Measurements from ENCODE around the gene DCAF12.

- TF ChIP-seq CTCF (conservative IDR thresholded peaks at IDR 0.05; ENCODE audit: low read length) = no peak
- TF ChIP-seq EZH2phosphoT487 (IDR thresholded peaks at IDR 0.05; ENCODE audit: borderline replicate concordance) = no peak
Measured at GRCh38 chr9:34065541-34065940, 61.0 kb downstream of the DCAF12 start.
